ENCODE results near the gene SELE.
"Not testable (repeated sequence)": the region's sequence is repeated elsewhere in the genome, so short reads cannot be mapped to it uniquely, and the experiment has no call there.

SELE gene

DNA sequence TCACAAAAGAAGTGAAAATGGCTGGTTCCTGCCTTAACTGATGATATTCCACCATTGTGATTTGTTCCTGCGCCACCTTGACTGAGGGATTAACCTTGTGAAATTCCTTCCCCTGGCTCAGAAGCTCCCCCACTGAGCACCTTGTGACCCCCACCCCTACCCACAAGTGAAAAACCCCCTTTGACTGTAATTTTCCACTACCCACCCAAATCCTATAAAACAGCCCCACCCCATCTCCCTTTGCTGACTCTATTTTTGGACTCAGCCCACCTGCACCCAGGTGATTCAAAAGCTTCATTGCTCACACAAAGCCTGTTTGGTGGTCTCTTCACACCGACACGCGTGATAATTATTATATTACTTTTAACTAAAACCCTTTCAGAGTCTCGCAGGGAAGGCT is 45.5 kb downstream of the SELE start:
- H3K4me3 ChIP-seq (ENCODE audit: low read depth, low read length): not testable (repeated sequence)

DNA sequence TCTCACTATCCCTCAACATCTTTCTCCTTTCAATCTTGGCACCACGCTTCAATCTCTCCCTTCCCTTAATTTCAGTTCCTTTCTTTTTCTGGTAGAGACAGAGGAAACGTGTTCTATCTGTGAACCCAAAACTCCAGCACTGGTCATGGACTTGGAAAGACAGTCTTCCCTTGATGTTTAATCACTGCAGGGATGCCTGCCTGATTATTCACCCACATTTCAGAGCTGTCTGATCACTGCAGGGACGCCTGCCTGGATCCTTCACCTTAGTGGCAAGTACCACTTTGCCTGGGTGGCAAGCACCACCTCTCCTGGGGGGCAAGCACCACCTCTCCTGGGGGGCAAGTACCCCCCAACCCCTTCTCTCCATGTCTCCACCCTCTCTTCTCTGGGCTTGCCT is 50.2 kb downstream of the SELE start:
- no peak overlapping the region for H3K4me3 ChIP-seq (ENCODE audit: low read depth, low read length)

DNA sequence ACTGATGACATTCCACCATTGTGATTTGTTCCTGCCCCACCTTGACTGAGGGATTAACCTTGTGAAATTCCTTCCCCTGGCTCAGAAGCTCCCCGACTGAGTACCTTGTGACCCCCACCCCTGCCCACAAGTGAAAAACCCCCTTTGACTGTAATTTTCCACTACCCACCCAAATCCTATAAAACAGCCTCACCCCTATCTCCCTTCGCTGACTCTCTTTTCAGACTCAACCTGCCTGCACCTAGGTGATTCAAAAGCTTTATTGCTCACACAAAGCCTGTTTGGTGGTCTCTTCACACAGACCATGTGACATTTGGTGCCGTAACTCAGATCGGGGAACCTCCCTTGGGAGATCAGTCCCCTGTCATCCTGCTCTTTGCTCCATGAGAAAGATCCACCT is 50.7 kb downstream of the SELE start:
- H3K4me3 ChIP-seq (ENCODE audit: low read depth, low read length): not testable (repeated sequence)

DNA sequence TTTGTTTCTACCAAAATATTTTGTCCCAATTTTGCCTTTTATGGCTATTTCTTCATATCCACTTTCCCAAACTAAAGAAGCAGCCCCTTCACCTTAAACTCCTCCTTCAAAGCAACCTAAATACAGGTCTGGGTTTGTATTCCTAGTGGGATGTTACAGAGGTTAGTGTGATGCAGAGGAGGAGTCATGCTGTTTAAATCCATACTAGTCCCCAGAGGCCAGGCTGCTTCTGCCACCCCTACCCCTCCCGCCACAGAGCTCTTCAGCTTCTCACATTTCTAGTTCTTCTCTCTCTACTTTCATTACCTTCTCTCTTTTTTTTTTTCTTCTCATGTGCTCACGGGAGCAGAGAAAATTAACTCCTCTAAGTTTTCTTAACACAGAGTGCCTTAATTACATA is 51.8 kb downstream of the SELE start:
- no peak overlapping the region for H3K4me3 ChIP-seq (ENCODE audit: low read depth, low read length)

DNA sequence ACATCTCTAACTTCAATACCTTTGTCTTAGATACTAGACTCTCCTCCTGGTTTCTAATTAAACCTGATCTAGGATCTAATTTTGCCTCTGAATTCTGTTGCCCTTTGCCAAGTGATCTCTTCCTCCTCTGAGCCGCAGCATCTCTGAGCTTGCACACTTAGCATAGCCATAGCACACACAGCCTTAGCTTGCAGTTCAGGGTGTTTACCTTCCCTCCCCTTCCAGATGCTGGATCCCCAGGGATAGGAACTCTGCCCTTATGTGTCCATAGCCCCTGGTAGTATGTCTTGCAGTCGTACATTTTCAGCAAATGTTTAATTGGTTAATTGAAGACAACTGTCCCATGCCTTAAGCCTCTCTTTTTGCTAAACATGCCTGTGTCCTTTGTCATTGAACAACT is 52.7 kb downstream of the SELE start:
- H3K4me3 ChIP-seq (ENCODE audit: low read depth, low read length): no peak overlapping the region

DNA sequence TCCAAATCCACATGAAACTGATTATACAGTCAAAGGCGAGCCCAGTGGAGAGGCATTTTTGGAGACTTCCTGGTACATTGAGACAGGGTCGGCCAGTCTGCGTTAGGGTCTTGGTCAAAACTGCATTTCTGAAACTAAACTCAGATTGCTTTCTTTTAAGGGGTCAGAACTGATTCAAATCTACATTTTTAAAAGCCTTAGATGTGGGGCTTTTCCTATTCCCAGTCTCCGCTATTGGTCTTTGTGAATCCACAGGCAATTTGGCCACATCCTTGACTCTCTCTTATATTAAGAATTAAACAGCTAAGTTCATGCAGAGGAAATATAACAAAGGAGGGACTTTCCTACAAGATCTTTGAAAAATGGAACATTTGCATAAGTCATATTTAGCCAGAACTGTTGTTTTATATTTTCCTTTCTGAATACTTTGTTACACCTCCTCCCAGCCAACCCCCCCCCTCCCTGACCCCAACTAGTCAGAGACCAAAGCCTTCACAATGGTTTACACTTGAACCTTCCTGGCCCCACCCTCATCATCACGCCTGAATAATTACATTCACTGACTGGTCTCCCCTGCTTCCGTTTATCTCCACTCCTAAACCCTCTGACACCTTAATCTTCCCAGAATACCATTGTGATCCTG is 53.4 kb downstream of the SELE start:
- no peak overlapping the region for H3K4me3 ChIP-seq (ENCODE audit: low read depth, low read length)

DNA sequence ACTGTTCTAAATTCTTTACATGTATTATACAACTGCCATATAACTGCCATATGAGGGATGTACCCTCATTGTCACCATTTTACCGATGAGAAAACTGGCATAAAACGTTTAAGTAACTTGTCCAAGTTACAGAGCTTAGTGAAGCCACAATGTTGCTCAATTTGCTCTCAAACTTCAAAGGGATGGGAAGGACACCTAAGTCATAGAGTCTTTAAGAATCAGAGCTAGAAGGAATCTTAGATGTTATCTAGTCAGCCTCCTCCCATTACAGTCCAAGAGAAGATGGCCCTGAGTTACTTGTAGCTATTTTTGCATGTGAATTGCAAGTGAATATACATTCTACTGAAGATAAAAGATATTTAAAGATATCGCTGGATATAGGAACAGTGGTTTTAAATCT is 54.2 kb downstream of the SELE start:
- H3K4me3 ChIP-seq (ENCODE audit: low read depth, low read length): no peak overlapping the region

DNA sequence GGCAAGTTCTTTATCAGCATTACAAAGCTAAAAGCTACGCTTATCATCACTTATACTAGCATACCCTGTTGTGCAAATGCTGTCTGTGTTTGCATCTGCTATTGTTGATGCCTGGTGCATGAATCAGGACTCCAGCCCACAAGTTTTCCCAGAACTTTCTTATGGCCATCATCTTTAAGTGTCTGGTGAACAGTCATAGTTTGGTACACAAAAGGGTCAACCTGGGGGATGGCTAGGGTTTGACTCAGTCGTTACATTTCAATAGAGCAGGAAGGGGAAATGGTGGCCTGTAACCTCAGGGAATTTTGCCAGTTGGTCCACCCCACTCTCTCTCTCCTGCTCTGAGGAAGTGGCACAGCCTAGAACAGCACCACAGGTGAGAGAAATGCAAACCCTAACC is 57.9 kb downstream of the SELE start:
- no peak overlapping the region for H3K4me3 ChIP-seq (ENCODE audit: low read depth, low read length)

Data from iPS-11a (cell line).